Adrenal gland (tissue), 5 donors: ENCODE results near the gene LYPD5.

ENCODE experiments used
- POLR2A ChIP-seq, 2 donors: fragments of 450-650 bp; IDR thresholded peaks; one replicate each; pipeline ENCODE4 v1.6.1; 2017; ENCODE audit warnings: antibody characterized with exemption in 2 of 2, mild to moderate bottlenecking in 2 of 2, moderate library complexity in 1 of 2
- TF ChIP-seq, protein P1 (sequence below), 6 experiments: fragments of 450-650 bp in 4 of 6; fragments of 200-600 bp in 2 of 6; sonication (generic) in 1 of 6; IDR thresholded peaks; 1 replicate in 5 of 6; 2 replicates in 1 of 6; pipeline versions ENCODE4 v1.5.1 to v1.8.0; 2016 to 2021; ENCODE audit warnings: antibody characterized with exemption in 6 of 6, mild to moderate bottlenecking in 2 of 6, moderate library complexity in 1 of 6
- donor health status: DM: no; HTN: no; CAD: no.

DNA sequence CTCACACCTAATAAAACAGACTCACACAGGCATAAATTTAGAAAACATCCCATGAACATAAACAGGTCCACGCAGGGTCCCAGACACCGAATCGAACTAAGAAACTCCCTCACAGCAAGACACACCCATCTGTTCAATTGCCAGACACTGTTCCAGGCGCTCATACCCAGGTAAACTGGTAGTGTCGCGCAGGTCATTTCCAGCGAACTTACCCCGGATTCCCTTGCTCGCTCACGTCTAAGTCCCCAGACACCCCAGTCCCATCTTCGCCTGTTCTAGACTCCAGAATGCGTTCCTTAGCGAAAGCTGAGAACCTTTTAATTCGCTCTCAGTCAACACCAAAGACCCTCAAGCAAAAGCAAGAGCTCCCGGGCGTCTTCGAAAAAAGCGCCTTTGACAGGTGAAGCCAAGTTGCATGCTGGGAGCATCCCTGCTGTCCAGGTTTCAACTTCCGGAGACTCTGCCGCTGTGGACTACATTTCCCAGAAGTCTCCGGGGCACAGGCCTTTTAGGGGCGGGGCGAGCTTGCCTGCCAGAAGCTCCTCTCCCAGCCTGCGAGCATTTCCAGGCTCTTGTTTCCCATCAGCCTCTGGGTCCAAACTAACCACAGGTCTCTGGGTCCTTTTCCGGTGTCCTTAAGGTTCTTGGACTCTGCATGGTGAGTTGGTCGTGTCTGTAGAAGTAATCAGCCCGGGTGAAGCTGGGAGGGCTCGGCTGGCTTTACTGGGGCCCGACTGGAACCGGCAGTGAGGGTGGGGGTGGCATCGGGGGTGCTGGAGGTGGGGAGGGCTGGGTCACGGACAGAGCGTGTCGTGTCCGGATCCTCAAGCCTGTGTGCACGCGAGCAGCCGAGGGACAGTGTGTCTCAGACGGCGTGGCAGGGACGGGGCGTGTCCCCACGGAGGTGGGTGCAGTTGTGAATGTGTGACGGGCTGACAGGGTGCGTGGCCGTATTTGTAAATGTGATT is 24.8 kb upstream of the LYPD5 start, which contains the start of gene ZNF283:
- TF ChIP-seq, protein P1, sequence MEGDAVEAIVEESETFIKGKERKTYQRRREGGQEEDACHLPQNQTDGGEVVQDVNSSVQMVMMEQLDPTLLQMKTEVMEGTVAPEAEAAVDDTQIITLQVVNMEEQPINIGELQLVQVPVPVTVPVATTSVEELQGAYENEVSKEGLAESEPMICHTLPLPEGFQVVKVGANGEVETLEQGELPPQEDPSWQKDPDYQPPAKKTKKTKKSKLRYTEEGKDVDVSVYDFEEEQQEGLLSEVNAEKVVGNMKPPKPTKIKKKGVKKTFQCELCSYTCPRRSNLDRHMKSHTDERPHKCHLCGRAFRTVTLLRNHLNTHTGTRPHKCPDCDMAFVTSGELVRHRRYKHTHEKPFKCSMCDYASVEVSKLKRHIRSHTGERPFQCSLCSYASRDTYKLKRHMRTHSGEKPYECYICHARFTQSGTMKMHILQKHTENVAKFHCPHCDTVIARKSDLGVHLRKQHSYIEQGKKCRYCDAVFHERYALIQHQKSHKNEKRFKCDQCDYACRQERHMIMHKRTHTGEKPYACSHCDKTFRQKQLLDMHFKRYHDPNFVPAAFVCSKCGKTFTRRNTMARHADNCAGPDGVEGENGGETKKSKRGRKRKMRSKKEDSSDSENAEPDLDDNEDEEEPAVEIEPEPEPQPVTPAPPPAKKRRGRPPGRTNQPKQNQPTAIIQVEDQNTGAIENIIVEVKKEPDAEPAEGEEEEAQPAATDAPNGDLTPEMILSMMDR (IDR thresholded peaks at IDR 0.05): no peak
- peak in 1 of 2 donors; percentile 38 for TF ChIP-seq POLR2A (IDR thresholded peaks at IDR 0.05)
